K562 (cell line): Measurements from ENCODE around the gene RNASE13. TPM values are rescaled to one million over a fixed set of nuclear protein-coding genes. Genes with fewer than 3 reads are reported as not detected.

ENCODE experiments used
- ATAC-seq: fragments of 200-7000 bp; cut with Tn5 transposase; 3 replicates; pipeline ENCODE4 v1.9.1; 2020; ENCODE audit warnings: moderate library complexity
- BruUV-seq: library from RNA; stranded (reverse); fragments of 400-500 nt; replicated peaks from 2 replicates; lab custom pipeline; 2021; lab: Mats Ljungman, UMichigan
- CTCF ChIA-PET: fragments of 300-600 bp; formaldehyde crosslinking; extraction: SDS; loops from one replicate; lab custom pipeline; 2021; ENCODE audit warnings: low intra/inter-chr PET ratio; lab: Yijun Ruan, JAX
- POLR2A ChIA-PET: fragments of 300-600, 350-650 bp; sonication (Branson Sonifier 250); formaldehyde crosslinking; extraction: SDS; loops from one replicate; lab custom pipeline; 2021; ENCODE audit warnings: antibody characterized with exemption, inconsistent platforms; lab: Yijun Ruan, JAX
- DNase-seq, 4 experiments: peaks; one replicate each; pipeline versions ENCODE4 v3.0.0 to v3.0.0-alpha.2; 2011 to 2018; ENCODE audit warnings: low spot score in 3 of 4, mixed read lengths in 3 of 4; ENCODE audit errors: extremely low read depth in 1 of 4
- FAIRE-seq: peaks from 2 replicates; lab custom pipeline; 2011; peaks lifted over from hg19 to GRCh38; lab: Jason Lieb, UNC
- H2AFZ ChIP-seq: 2 replicates; pipeline ENCODE4 v1.6.0; 2011; ENCODE audit warnings: low read depth, low read length, control low read depth, inconsistent platforms
- H3K27ac ChIP-seq: fragments of 200-600 bp; 3 replicates; pipeline ENCODE4 v1.8.0; 2011; ENCODE audit warnings: low read depth, mild to moderate bottlenecking, control low read depth, inconsistent platforms, low read length, moderate library complexity, mixed read lengths; ENCODE audit errors: extremely low read depth
- H3K27me3 ChIP-seq, 2 experiments: fragments of 300-600 bp in 1 of 2; 2 replicates in 1 of 2; 3 replicates in 1 of 2; pipeline versions ENCODE4 v1.6.0 to v1.8.0; 2011; ENCODE audit warnings: inconsistent platforms in 2 of 2, low read length in 2 of 2, mild to moderate bottlenecking in 1 of 2, mixed read lengths in 1 of 2, moderate library complexity in 1 of 2; ENCODE audit not compliant: control insufficient read depth in 2 of 2, insufficient read depth in 2 of 2
- H3K36me3 ChIP-seq: fragments of 300-600 bp; 3 replicates; pipeline ENCODE4 v1.8.0; 2011; ENCODE audit warnings: mild to moderate bottlenecking, low read length, inconsistent platforms; ENCODE audit not compliant: control insufficient read depth, insufficient read depth
- H3K4me1 ChIP-seq, 2 experiments: fragments of 200-600 bp in 1 of 2; replicated peaks in 1 of 2; 2 replicates in 1 of 2; 3 replicates in 1 of 2; pipeline versions ENCODE4 v1.5.1 to v1.8.0; 2011; ENCODE audit warnings: inconsistent platforms in 2 of 2, low read length in 2 of 2, mild to moderate bottlenecking in 1 of 2, mixed read lengths in 1 of 2, moderate library complexity in 1 of 2; ENCODE audit not compliant: control insufficient read depth in 2 of 2, insufficient read depth in 2 of 2
- H3K4me2 ChIP-seq: 2 replicates; pipeline ENCODE4 v1.6.1; 2011; ENCODE audit warnings: low read length, control low read depth, inconsistent platforms, mixed read lengths; ENCODE audit not compliant: insufficient read depth
- H3K4me3 ChIP-seq: fragments of 200-600 bp; sonication (generic), shearing (Covaris generic); 2 replicates; pipeline ENCODE4 v1.5.1; 2016; ENCODE audit warnings: control low read depth, inconsistent platforms
- H3K79me2 ChIP-seq: fragments of 200-600 bp; 3 replicates; pipeline ENCODE4 v1.8.0; 2011; ENCODE audit warnings: low read length, inconsistent platforms; ENCODE audit not compliant: control insufficient read depth, insufficient read depth
- H3K9ac ChIP-seq, 2 experiments: 2 replicates each; pipeline versions ENCODE4 v1.6.0 to v1.6.1; 2011; ENCODE audit warnings: low read depth in 2 of 2, low read length in 2 of 2, control low read depth in 1 of 2, inconsistent platforms in 1 of 2, mild to moderate bottlenecking in 1 of 2, mixed read lengths in 1 of 2; ENCODE audit not compliant: insufficient read depth in 1 of 2
- H3K9me1 ChIP-seq: one replicate; pipeline ENCODE4 v1.6.0; 2011; ENCODE audit warnings: inconsistent platforms, mild to moderate bottlenecking, low read length, moderate library complexity; ENCODE audit not compliant: control insufficient read depth, insufficient read depth
- H3K9me3 ChIP-seq: replicated peaks from 2 replicates; pipeline ENCODE4 v1.5.1; 2011; ENCODE audit warnings: low read depth, low read length, inconsistent platforms; ENCODE audit not compliant: control insufficient read depth, insufficient read depth
- H4K20me1 ChIP-seq: replicated peaks from 2 replicates; pipeline ENCODE4 v1.6.1; 2011; ENCODE audit warnings: low read length, inconsistent platforms, mixed read lengths; ENCODE audit not compliant: control insufficient read depth, insufficient read depth
- ARID1B ChIP-seq: fragments of 450-650 bp; IDR thresholded peaks from 2 replicates; pipeline ENCODE4 v1.6.1; 2016; ENCODE audit warnings: antibody characterized with exemption, mild to moderate bottlenecking, inconsistent platforms
- HDAC2 ChIP-seq: fragments of 450-650 bp; IDR thresholded peaks from 2 replicates; pipeline ENCODE4 v1.6.1; 2016; ENCODE audit warnings: mild to moderate bottlenecking
- KDM1A ChIP-seq, 2 experiments: fragments of 450-650 bp; IDR thresholded peaks; 2 replicates each; pipeline ENCODE4 v1.6.1; 2016; ENCODE audit warnings: mild to moderate bottlenecking in 2 of 2
- KLF10 ChIP-seq: fragments of 250-450 bp; sonication (Bioruptor Pico); IDR thresholded peaks from 2 replicates; pipeline ENCODE4 v1.6.1; 2021; ENCODE audit warnings: matching md5 sums
- LCOR ChIP-seq: sonication (generic); formaldehyde crosslinking; IDR thresholded peaks from 2 replicates; pipeline ENCODE4 v1.8.0; 2022; ENCODE audit warnings: mild to moderate bottlenecking, missing genetic modification reagents
- LEF1 ChIP-seq: fragments of 450-650 bp; IDR thresholded peaks from 2 replicates; pipeline ENCODE4 v1.6.1; 2016; ENCODE audit warnings: mild to moderate bottlenecking
- MEF2D ChIP-seq: conservative IDR thresholded peaks from 2 replicates; pipeline ENCODE4 v1.6.1; 2016; ENCODE audit warnings: low read depth, missing genetic modification characterization, missing compliant biosample characterization
- MTA3 ChIP-seq: fragments of 450-650 bp; formaldehyde crosslinking; IDR thresholded peaks from 2 replicates; pipeline ENCODE4 v1.6.1; 2017; ENCODE audit warnings: mild to moderate bottlenecking, borderline replicate concordance
- SMARCB1 ChIP-seq: IDR thresholded peaks from 2 replicates; pipeline ENCODE4 v1.6.1; 2011; ENCODE audit warnings: improper control_type of control experiment, low read depth; ENCODE audit not compliant: insufficient read length
- ZC3H4 ChIP-seq: sonication (generic); formaldehyde crosslinking; IDR thresholded peaks from 2 replicates; pipeline ENCODE4 v1.9.0; 2021; ENCODE audit warnings: missing genetic modification reagents, borderline replicate concordance
- WGBS: fragments of 100-300 bp; shearing (Covaris generic); methylation state at CpG from one replicate; pipeline ENCODE4 v1.1.6; 2016; ENCODE audit warnings: low coverage, mixed read lengths; ENCODE audit not compliant: insufficient coverage; ENCODE audit errors: missing lambda C conversion rate; 5-methylcytosine and 5-hydroxymethylcytosine counted together
- in situ Hi-C: fragments of 300-500 bp; cut with MboI; formaldehyde crosslinking; loops from 4 replicates; pipeline ENCODE4 v1.15.0; 2018; ENCODE audit warnings: inconsistent platforms, mixed read lengths
- intact Hi-C: fragments of 100-400 bp; cut with micrococcal nuclease; formaldehyde crosslinking; loops from 2 replicates; pipeline ENCODE4 v1.14.2; 2022
- polyA plus RNA-seq, 8 experiments: library from polyadenylated mRNA; depleted of rRNA in 4 of 8; stranded (reverse) in 5 of 8; unstranded in 3 of 8; fragments of >200 nt; fragmentation: Nextera tagmentation in 2 of 8; fragmentation: Illumina TruSeq in 1 of 8; extraction: Ambion mirVana in 2 of 8; extraction: Trizol in 1 of 8; gene quantifications; 2 replicates each; pipeline versions ENCODE4 v1.2.1 to v1.2.3, GENCODE V29; 2011 to 2014; ENCODE audit warnings: inconsistent platforms in 1 of 8, missing spikeins in 1 of 8
- total RNA-seq, 7 experiments: library from RNA; depleted of rRNA in 6 of 7; stranded (reverse); fragments of >200 nt in 6 of 7; fragmentation: Illumina TruSeq in 2 of 7; extraction: Trizol in 2 of 7; gene quantifications; 2 replicates each; pipeline versions ENCODE4 v1.2.1 to v1.2.3, GENCODE V29; 2011 to 2021; ENCODE audit warnings: low replicate concordance in 1 of 7
- TF ChIP-seq, protein P1 (sequence below): IDR thresholded peaks from 3 replicates; pipeline ENCODE4 v1.6.1; 2011; ENCODE audit warnings: borderline replicate concordance, mild to moderate bottlenecking, moderate library complexity; ENCODE audit not compliant: insufficient read length; ENCODE audit errors: extremely low read depth

The RNASE13 gene
- total and polyA plus RNA-seq, 9 of the 15 experiments (the other 6 are each of a cell fraction or from before 2014, with no cell fraction given): not detected

DNA sequence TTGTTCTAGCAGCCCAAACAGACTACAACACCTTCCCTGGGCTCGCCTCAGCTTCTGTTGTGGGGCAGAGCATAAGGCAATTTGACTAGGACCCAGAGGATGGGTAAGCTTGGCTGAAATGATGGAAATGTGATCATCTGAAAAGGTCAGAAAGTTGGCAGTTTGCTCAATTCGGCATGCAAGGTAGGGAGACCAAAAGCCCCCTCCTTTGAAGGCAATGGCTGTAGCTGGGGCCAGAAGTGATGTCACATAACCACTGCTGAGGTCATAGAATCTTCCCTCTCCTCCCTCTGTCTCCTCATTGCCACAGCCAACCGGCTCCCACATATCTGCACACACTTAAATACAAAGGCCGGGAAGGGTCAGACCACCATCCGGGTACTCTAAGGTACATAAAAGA lies 4.7 kb downstream of the RNASE13 start, which contains the start of gene TPPP2 (continued):
- TF ChIP-seq LCOR: no peak
- no peak for TF ChIP-seq LEF1
- TF ChIP-seq MTA3: no peak
- no peak for TF ChIP-seq SMARCB1
- no peak for TF ChIP-seq MEF2D

- 0% methylated on average over 3 of the region's 3 CpGs for WGBS
- Histone ChIP-seq H3K9me1 (peaks cover 2% of the 10 kb centered on the region), H3K36me3 (no peaks in the 10 kb centered on the region), H3K79me2 (peaks cover 21% of the 10 kb centered on the region), H3K4me3 (no peak overlapping the region), H3K27me3 (no peaks in the 10 kb centered on the region), H4K20me1 (no peaks in the 10 kb centered on the region), H3K27ac (peak overlapping the region; percentile 80), H3K9me3 (no peaks in the 10 kb centered on the region), H3K9ac (peak overlapping the region; percentile 59 to 77; a peak in 1 of 4 replicates), H2AFZ (peak overlapping the region; percentile 71), H3K4me1 (peaks cover 35 to 44% of the 10 kb centered on the region in 2 experiments), H3K4me2 (peak overlapping the region; percentile 33; the same call in 1 of the 2 replicates)
- peak; percentile 66 to 82 (median 74) for DNase-seq
- peak; percentile 17 for ATAC-seq
- no TSS peak for BruUV-seq
- FAIRE-seq: peak; percentile 93
- ChIA-PET CTCF (no interaction called here), POLR2A (interaction anchor here (0.8 to 1.1 kb wide), 2 partner anchors 9 to 10 kb away, joined by 3 read pairs; no protein-coding TSS in a partner anchor)
- intact Hi-C loops (no loop called here), in situ Hi-C loops (no loop called here)
- TF ChIP-seq, protein P1, sequence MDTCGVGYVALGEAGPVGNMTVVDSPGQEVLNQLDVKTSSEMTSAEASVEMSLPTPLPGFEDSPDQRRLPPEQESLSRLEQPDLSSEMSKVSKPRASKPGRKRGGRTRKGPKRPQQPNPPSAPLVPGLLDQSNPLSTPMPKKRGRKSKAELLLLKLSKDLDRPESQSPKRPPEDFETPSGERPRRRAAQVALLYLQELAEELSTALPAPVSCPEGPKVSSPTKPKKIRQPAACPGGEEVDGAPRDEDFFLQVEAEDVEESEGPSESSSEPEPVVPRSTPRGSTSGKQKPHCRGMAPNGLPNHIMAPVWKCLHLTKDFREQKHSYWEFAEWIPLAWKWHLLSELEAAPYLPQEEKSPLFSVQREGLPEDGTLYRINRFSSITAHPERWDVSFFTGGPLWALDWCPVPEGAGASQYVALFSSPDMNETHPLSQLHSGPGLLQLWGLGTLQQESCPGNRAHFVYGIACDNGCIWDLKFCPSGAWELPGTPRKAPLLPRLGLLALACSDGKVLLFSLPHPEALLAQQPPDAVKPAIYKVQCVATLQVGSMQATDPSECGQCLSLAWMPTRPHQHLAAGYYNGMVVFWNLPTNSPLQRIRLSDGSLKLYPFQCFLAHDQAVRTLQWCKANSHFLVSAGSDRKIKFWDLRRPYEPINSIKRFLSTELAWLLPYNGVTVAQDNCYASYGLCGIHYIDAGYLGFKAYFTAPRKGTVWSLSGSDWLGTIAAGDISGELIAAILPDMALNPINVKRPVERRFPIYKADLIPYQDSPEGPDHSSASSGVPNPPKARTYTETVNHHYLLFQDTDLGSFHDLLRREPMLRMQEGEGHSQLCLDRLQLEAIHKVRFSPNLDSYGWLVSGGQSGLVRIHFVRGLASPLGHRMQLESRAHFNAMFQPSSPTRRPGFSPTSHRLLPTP: no peak
- TF ChIP-seq ZC3H4: no peak
- no peak for TF ChIP-seq KDM1A (IDR thresholded peaks at IDR 0.05)
- no peak for TF ChIP-seq KLF10 (CRISPR knock-in tag)
- TF ChIP-seq ARID1B: peak; percentile 65
- TF ChIP-seq HDAC2: 0 out of 2 replicates have a peak, but pooled peaks have one; percentile 35
Measured at GRCh38 chr14:21026988-21027315, 7.7 kb downstream of the RNASE13 start.
